ENCODE results near the gene PTGDR.

GRCh38 chr14:52262600-52262999, 4.9 kb upstream of the PTGDR start:
- TF ChIP-seq YY1 (IDR thresholded peaks at IDR 0.05; ENCODE audit: insufficient read depth, insufficient read length) (no peak), SUZ12 (IDR thresholded peaks at IDR 0.05; ENCODE audit: extremely low read depth, insufficient read depth, insufficient read length) (no peak)
